ENCODE data around the gene AP2B1. TPM values are rescaled to one million over a fixed set of nuclear protein-coding genes. Genes with fewer than 3 reads are reported as not detected.
"Not testable (repeated sequence)": the region's sequence is repeated elsewhere in the genome, so short reads cannot be mapped to it uniquely, and the experiment has no call there.

Gene AP2B1
- total RNA-seq, 1 experiment from 2014 or later: 195 TPM

GRCh38 chr17:35701491-35701890 is 114.4 kb downstream of the AP2B1 start:
- H3K27ac Mint-ChIP-seq: no peak overlapping the region
- peaks cover 10% of the 10 kb centered on the region for H3K36me3 Mint-ChIP-seq
- ChIA-PET CTCF (no interaction called here), POLR2A (no interaction called here)
- peaks cover 3% of the 10 kb centered on the region; the same call in 1 of the 2 replicates for H3K9me3 Mint-ChIP-seq
- peaks cover 6% of the 10 kb centered on the region; the same call in 1 of the 2 replicates for H3K4me1 Mint-ChIP-seq
- no peak for TF ChIP-seq FOXP1 (CRISPR knock-in tag; IDR thresholded peaks at IDR 0.05; ENCODE audit: borderline replicate concordance)
- TF ChIP-seq, protein P1, sequence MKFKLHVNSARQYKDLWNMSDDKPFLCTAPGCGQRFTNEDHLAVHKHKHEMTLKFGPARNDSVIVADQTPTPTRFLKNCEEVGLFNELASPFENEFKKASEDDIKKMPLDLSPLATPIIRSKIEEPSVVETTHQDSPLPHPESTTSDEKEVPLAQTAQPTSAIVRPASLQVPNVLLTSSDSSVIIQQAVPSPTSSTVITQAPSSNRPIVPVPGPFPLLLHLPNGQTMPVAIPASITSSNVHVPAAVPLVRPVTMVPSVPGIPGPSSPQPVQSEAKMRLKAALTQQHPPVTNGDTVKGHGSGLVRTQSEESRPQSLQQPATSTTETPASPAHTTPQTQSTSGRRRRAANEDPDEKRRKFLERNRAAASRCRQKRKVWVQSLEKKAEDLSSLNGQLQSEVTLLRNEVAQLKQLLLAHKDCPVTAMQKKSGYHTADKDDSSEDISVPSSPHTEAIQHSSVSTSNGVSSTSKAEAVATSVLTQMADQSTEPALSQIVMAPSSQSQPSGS (CRISPR knock-in tag; IDR thresholded peaks at IDR 0.05; ENCODE audit: borderline replicate concordance, low read depth): no peak
- no peak for TF ChIP-seq NFE2L1 (CRISPR knock-in tag; IDR thresholded peaks at IDR 0.05)
- no peak for TF ChIP-seq ZNF219 (CRISPR knock-in tag; IDR thresholded peaks at IDR 0.05; ENCODE audit: borderline replicate concordance)
- TF ChIP-seq, protein P2, sequence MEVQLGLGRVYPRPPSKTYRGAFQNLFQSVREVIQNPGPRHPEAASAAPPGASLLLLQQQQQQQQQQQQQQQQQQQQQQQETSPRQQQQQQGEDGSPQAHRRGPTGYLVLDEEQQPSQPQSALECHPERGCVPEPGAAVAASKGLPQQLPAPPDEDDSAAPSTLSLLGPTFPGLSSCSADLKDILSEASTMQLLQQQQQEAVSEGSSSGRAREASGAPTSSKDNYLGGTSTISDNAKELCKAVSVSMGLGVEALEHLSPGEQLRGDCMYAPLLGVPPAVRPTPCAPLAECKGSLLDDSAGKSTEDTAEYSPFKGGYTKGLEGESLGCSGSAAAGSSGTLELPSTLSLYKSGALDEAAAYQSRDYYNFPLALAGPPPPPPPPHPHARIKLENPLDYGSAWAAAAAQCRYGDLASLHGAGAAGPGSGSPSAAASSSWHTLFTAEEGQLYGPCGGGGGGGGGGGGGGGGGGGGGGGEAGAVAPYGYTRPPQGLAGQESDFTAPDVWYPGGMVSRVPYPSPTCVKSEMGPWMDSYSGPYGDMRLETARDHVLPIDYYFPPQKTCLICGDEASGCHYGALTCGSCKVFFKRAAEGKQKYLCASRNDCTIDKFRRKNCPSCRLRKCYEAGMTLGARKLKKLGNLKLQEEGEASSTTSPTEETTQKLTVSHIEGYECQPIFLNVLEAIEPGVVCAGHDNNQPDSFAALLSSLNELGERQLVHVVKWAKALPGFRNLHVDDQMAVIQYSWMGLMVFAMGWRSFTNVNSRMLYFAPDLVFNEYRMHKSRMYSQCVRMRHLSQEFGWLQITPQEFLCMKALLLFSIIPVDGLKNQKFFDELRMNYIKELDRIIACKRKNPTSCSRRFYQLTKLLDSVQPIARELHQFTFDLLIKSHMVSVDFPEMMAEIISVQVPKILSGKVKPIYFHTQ (CRISPR knock-in tag; IDR thresholded peaks at IDR 0.05): no peak
- TF ChIP-seq, protein P3, sequence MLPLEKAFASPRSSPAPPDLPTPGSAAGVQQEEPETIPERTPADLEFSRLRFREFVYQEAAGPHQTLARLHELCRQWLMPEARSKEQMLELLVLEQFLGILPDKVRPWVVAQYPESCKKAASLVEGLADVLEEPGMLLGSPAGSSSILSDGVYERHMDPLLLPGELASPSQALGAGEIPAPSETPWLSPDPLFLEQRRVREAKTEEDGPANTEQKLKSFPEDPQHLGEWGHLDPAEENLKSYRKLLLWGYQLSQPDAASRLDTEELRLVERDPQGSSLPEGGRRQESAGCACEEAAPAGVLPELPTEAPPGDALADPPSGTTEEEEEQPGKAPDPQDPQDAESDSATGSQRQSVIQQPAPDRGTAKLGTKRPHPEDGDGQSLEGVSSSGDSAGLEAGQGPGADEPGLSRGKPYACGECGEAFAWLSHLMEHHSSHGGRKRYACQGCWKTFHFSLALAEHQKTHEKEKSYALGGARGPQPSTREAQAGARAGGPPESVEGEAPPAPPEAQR (CRISPR knock-in tag; IDR thresholded peaks at IDR 0.05): no peak
- no peak for TF ChIP-seq ZNF396 (CRISPR knock-in tag; IDR thresholded peaks at IDR 0.05; ENCODE audit: borderline replicate concordance)
- no peak for TF ChIP-seq KAT7 (CRISPR knock-in tag; IDR thresholded peaks at IDR 0.05; ENCODE audit: borderline replicate concordance)
- TF ChIP-seq GRHL2 (CRISPR knock-in tag; IDR thresholded peaks at IDR 0.05; ENCODE audit: insufficient replicate concordance, severe bottlenecking): no peak
- TF ChIP-seq SOX15 (CRISPR knock-in tag; IDR thresholded peaks at IDR 0.05): no peak
- TF ChIP-seq NFATC4 (CRISPR knock-in tag; IDR thresholded peaks at IDR 0.05): no peak
- TF ChIP-seq ZBTB43 (CRISPR knock-in tag; IDR thresholded peaks at IDR 0.05): no peak
- TF ChIP-seq, protein P4, sequence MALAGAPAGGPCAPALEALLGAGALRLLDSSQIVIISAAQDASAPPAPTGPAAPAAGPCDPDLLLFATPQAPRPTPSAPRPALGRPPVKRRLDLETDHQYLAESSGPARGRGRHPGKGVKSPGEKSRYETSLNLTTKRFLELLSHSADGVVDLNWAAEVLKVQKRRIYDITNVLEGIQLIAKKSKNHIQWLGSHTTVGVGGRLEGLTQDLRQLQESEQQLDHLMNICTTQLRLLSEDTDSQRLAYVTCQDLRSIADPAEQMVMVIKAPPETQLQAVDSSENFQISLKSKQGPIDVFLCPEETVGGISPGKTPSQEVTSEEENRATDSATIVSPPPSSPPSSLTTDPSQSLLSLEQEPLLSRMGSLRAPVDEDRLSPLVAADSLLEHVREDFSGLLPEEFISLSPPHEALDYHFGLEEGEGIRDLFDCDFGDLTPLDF (CRISPR knock-in tag; IDR thresholded peaks at IDR 0.05): no peak
- no peak for TF ChIP-seq FOXP4 (CRISPR knock-in tag; IDR thresholded peaks at IDR 0.05)
- no peak for TF ChIP-seq ZNF416 (CRISPR knock-in tag; IDR thresholded peaks at IDR 0.05)
- TF ChIP-seq ZNF232 (CRISPR knock-in tag; IDR thresholded peaks at IDR 0.05): no peak
- no peak for TF ChIP-seq CREM (CRISPR knock-in tag; IDR thresholded peaks at IDR 0.05)
- no peak for TF ChIP-seq ATF3 (CRISPR knock-in tag; conservative IDR thresholded peaks at IDR 0.05)
- TF ChIP-seq, protein P5, sequence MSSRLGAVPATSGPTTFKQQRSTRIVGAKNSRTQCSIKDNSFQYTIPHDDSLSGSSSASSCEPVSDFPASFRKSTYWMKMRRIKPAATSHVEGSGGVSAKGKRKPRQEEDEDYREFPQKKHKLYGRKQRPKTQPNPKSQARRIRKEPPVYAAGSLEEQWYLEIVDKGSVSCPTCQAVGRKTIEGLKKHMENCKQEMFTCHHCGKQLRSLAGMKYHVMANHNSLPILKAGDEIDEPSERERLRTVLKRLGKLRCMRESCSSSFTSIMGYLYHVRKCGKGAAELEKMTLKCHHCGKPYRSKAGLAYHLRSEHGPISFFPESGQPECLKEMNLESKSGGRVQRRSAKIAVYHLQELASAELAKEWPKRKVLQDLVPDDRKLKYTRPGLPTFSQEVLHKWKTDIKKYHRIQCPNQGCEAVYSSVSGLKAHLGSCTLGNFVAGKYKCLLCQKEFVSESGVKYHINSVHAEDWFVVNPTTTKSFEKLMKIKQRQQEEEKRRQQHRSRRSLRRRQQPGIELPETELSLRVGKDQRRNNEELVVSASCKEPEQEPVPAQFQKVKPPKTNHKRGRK (CRISPR knock-in tag; IDR thresholded peaks at IDR 0.05; ENCODE audit: borderline replicate concordance): no peak
- no peak for TF ChIP-seq NR1H2 (CRISPR knock-in tag; IDR thresholded peaks at IDR 0.05)
- no peaks in the 10 kb centered on the region for H3K27me3 Mint-ChIP-seq (ENCODE audit: low read depth)
- no peak for ATAC-seq
- no peak overlapping the region for H3K4me3 Mint-ChIP-seq
- no peak for DNase-seq (ENCODE audit: low spot score)

GRCh38 chr17:35703308-35703707 is 116.2 kb downstream of the AP2B1 start:
- ATAC-seq; H3K4me1 Mint-ChIP-seq; POLR2A ChIA-PET; H3K4me3 Mint-ChIP-seq; H3K27me3 Mint-ChIP-seq (ENCODE audit: low read depth); H3K27ac Mint-ChIP-seq; DNase-seq (ENCODE audit: low spot score); H3K36me3 Mint-ChIP-seq; H3K9me3 Mint-ChIP-seq: not testable (repeated sequence)
- CTCF ChIA-PET: interaction anchor here (0.6 kb wide), 1 partner anchor 169 kb away, joined by 4 read pairs; no protein-coding TSS in a partner anchor
